ENCODE results near the gene ZDHHC3.

Gene ZDHHC3

GRCh38 chr3:44893097-44893496, 82.9 kb downstream of the ZDHHC3 start:
- no peak for DNase-seq (ENCODE audit: low read depth)

DNA sequence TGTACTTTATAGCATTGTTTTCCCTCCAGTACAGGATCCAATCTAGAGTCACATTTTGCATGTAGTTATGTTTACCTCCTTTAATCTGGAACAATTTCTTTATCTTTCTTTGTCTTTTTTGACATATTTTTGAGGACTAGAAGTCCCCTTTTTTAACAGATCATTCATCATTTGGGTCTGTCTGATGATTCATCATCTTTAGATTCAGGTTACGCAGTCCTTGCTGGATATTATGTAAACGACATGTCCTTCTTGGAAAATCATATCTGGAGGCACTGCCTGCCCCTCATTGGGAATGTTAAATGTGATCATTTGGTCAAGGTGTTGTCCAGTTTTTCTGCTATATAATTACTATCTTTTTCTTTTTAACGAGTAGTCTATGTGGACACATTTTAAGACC, 83.3 kb downstream of the ZDHHC3 start:
- DNase-seq (ENCODE audit: low read depth) = no peak

- DNase-seq (ENCODE audit: low read depth) = no peak
These were observed 85.1 kb downstream of the ZDHHC3 start for GRCh38 chr3:44890852-44891251.

GRCh38 chr3:44890258-44890657, 85.7 kb downstream of the ZDHHC3 start:
- no peak for DNase-seq (ENCODE audit: low read depth)

- DNase-seq (ENCODE audit: low read depth) = no peak
These were observed 88.9 kb downstream of the ZDHHC3 start for GRCh38 chr3:44887101-44887500.

DNA sequence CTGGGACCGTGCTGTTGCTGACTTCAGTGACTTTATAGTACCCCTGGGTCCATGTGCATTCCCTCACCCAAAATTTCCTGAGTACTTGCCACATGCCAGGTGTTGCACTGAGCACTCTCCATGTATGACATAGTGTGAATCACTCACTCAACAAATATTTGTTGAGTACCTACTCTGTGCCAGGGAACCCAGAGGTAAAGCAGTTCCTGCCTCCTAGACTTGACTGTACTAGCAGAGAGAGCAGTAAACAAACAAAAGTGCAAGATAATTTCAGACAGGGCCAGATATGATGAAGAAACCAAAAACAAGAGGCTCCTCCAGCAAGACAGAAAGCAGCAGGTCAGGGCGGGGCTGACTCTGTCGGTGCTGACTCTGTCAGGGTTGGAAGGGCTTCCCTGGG, 89.4 kb downstream of the ZDHHC3 start:
- DNase-seq (ENCODE audit: low read depth) = no peak

- DNase-seq (ENCODE audit: low read depth) = no peak
These were observed 90.4 kb downstream of the ZDHHC3 start for GRCh38 chr3:44885618-44886017.

- no peak for DNase-seq (ENCODE audit: low read depth)
These were observed 92.0 kb downstream of the ZDHHC3 start for GRCh38 chr3:44883999-44884431.

GRCh38 chr3:44883213-44883955, 92.6 kb downstream of the ZDHHC3 start:
- DNase-seq (ENCODE audit: low read depth) = no peak

GRCh38 chr3:44880284-44880683, 95.7 kb downstream of the ZDHHC3 start:
- no peak for DNase-seq (ENCODE audit: low read depth)

DNA sequence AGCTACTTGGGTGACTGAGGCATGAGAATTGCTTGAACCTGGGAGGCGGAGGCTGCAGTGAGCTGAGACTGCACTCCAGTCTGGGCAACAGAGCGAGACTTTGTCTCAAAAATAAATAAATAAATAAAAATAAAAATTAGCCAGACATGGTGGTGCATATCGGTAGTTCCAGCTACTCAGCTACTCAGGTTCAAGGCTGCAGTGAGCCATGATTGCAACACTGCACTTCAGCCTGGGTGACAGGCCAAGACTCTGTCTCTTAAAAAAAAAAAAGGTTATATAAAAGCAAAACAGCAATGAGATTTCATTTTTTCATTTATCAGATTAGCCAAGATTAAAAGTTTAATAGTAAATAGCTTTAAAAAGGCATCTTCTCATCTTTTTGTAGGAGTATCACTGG, 98.6 kb downstream of the ZDHHC3 start:
- no peak for DNase-seq (ENCODE audit: low read depth)

DNA sequence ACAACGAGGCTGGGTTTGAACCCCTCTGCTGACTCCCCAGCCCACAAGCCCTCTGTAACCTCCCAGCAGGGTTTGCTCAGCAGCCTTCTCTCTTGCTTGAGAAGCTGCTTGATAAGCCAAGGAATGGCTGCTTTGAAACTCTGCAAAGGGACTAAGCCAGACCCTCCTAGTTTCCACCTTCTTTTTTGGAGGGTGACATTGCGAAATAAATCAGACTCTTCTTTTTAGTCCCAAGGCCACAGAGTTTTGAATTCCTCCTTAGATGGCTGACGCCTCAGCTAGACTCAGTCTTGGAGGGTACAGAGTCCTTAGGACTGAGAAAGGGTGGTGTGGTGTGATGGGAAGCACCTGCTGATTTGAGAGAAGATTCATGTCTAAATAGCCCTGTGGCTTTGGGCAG, 100.4 kb downstream of the ZDHHC3 start:
- no peak for DNase-seq (ENCODE audit: low read depth)
